Activated CD4-positive, CD25-positive, alpha-beta regulatory T cell treated with anti-CD3 and anti-CD28 coated beads, Interleukin-2, amount 50 U/mL, for 72 hours (primary cell): ENCODE measurements around the gene FLYWCH1.

ENCODE experiments used
- DNase-seq: peaks from one replicate; pipeline ENCODE4 v3.0.0; 2021

FLYWCH1 gene

DNA sequence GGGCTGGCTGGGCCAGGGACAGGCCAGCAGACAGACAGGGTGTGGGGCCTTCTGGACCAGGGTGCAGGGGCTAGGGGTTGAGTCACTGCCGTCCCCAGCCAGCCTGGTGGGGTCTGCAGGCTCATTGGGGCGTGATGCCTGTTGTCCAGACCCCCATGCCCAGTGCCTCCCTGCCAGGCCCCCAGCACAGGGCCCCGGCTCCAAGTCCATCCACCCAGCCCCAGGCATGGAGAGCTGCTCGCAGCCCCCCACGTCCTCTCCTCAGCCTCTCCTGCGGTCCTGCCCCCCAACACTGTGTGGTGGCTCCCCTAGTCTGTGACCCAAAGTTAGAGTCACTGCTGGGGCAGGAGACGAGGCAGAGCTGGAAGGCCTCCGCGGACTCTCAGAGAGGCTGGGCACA, 75.6 kb downstream of the FLYWCH1 start:
- DNase-seq: no peak

- DNase-seq: no peak
These were observed 76.1 kb downstream of the FLYWCH1 start for GRCh38 chr16:2987833-2988232.

DNA sequence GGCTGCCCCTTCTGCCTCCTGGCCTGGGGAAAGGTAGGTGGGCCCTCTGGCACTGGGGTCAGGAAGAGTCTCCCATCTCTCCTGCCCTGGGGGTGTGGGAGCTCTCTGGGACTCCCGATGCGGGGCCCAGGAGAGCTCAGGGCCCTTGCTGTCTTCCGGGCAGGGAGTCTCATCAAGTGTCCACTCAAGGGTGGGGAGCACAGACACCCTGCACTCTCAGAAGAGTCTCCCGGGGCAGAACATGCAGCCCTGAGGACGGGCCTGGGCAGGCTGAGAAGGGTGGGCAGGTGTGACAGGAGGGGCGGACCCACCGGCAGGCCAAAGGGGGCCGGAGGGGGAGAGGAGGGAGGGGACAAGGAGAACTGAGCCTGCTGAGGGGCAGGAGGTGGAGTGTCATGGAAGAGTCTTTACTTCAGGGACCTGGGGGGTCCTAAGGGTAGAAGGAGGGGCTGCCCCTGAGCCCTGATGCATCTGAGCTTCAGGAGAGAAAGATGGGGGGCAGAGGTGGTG, 76.9 kb downstream of the FLYWCH1 start:
- DNase-seq: no peak

DNA sequence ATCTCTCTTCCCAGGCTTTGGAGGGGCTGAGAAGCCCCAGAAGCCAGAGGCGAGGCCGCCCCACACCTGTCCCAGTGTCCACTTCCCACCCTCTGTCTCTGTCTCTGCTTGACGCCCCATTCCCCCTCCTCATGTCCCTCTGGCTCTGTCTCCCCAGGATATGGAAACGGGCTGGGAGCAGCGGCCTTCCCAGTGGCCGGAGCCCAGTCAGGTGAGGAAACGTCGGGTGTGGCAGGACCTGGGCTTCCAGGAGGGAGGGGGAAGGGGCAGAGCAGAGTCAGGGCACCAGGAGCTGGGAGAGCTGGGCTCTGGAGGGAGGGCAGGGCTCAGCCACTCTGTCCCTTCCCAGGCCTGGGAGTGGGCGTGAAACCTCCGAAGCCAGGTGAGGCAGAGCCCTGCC, 79.2 kb downstream of the FLYWCH1 start:
- no peak for DNase-seq

- no peak for DNase-seq
These were observed 80.0 kb downstream of the FLYWCH1 start for GRCh38 chr16:2991566-2992261.

GRCh38 chr16:2992383-2993081, 80.8 kb downstream of the FLYWCH1 start:
- DNase-seq: no peak

DNA sequence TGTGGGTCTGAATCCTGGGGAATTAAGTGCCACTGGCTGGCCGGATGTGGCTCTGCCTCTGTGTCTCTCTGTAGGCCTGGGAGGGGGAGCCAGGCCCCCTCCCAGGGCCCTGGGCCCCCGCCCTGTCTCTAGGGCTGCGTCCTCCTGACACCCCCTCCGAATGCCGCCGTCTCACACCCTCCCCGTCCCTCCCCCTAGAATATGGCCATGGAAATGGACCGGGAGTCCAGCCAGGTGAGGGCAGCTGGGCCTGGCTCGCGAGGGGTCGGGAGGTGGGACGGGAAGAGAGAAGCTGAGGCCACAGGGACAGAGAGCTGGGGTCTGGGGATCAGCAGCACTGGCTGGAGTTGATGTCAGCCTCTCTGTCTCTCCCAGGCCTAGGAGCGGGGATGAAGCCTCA, 84.6 kb downstream of the FLYWCH1 start:
- DNase-seq: no peak

DNA sequence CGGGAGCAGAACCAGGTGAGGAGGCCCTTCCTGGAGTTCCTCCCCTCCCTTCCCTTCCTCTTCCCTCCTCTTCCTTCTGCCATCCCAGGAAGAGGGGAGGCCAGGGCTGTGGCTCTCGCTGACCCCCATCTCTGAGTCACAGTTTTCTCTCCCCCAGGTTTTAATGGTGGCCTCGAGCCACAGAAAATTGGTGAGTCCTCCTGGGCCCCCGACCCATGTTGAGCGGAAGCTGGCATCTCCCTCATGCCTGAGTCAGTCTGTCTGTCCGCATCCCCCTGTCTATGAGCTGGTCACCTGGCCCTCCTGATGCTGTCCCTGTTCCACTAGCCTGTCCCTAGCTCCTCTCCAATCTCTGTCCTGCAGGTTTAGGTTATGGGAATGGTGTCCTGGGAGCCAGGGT, 88.2 kb downstream of the FLYWCH1 start:
- DNase-seq: no peak

- DNase-seq: no peak
These were observed 88.8 kb downstream of the FLYWCH1 start for GRCh38 chr16:3000540-3000939.
